ENCODE results near the gene MCRS1.

Gene MCRS1

DNA sequence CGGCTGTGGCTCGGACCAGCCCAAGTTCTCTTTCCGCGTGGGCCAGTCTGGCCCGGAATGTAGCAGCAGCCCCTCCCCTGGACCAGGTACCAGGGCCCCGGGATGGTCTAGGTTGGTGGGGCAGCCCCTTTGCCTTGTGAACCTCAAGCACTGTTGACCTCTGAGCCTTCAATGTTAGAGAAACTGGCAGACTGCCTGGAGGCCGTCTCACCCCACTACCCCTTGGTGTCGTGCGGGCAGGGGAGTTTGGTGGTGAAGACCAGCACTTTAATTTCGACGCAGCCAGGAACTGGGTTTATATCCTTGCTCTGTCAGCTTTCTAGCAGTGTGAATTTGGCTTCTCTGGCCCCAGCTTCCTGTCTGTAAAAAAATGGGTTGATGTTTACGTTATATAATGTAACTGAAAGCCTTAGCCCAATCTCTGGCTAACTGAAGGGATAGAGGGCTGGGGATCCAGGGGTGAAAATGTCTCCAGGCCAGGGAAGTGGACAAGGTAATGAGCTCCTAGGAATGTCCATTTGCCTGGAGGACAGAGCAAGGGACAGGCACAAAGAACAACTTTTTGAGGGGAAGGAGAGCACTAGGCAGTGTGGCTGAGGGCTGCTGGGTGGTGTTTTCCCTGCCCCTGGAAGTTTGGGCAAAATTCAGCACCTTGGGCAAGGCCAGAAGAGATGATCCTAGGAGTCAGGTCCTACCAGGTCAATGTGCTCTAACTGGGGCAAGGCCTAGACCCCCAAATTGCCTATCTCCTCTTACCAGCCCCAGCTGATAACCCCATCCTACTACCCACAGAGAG, 11.4 kb downstream of the MCRS1 start:
- no peak for DNase-seq (ENCODE audit: low read depth, low spot score)

GRCh38 chr12:49555631-49556390, 12.1 kb downstream of the MCRS1 start:
- no peak for DNase-seq (ENCODE audit: low read depth, low spot score)

DNA sequence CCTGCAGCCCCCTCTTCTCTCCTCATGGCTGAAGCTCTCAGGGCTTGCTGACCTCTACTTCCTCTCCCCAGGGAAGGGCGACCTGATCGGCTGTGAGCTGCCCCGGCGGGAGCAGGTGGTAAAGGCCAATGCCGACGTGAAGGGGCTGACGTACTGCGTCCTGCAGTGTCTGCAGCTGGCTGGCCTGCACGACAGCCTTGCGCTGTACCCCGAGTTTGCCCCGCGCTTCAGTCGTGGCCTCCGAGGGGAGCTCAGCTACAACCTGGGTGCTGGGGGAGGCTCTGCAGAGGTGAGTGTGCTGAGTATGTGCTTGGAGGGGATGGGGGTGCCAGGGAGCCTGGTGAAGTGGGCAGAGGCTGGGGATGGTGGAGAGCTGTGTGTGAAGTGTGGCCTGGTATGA, 13.7 kb downstream of the MCRS1 start:
- no peak for DNase-seq (ENCODE audit: low read depth, low spot score)

DNA sequence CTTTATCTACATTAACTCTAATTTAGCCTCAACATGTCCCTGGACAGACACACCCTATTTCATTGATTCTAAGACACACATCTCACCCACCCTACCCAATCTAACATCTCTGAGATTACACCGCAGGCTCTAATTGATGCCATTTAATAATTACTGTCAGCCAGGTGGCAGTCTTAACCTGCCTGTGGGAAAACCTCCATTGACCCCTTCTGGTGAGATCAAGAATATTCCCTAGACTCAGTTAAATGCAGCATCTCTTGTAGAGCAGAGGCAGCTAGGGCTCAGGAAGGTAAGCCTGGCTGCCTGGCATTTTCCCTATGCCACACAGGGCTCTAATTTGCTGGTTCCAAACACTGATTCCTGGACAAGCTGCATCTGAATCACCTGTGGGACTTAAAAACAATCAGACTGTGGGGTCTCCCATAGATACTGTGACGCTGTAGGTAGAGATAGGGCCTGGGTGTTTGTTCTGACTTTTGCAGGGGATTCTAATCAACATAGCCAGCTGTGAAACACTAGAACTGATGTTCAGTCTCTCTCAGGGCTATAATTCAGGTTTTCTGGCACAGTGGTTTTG, 14.3 kb downstream of the MCRS1 start:
- DNase-seq (ENCODE audit: low read depth, low spot score) = no peak

DNA sequence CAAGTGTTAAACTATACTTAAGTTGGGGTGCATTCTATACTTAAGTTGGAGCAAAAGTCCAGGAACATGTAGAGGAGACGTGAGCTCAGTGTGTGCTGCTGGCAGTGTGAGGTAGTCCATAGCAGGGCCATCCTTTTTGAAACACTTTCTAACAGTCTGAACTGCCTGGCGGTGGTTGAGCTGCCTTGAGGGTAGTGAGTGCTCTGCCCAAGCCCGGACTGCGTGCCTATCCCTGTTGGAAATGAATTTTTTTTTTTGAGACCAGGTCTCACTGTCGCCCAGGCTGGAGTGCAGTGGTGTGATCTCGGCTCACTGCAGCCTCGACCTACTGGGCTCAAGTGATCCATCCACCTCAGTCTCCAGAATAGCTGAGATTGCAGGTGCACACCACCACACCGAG, 15.0 kb downstream of the MCRS1 start:
- no peak for DNase-seq (ENCODE audit: low read depth, low spot score)

GRCh38 chr12:49552425-49552824, 15.5 kb downstream of the MCRS1 start:
- no peak for DNase-seq (ENCODE audit: low read depth, low spot score)

DNA sequence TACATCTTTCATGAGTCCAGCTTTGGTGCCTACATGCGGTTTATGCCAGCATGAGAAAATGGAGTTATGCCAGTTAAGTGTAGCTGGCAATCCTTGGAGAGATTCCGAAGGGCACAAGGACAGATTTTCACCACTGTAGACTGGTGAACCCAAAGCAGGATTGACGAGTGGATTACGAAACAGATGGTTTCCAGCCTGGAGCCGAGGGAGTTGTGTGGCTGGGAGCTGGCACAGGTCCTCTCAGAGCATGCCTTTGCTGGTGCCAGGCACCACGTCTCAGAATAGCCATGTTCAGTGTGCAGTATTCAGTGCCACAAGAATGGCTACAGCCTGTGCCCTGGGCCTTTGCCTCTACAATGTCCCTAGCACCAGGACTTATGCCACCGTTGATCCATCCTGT, 15.9 kb downstream of the MCRS1 start:
- DNase-seq (ENCODE audit: low read depth, low spot score) = no peak

- no peak for DNase-seq (ENCODE audit: low read depth, low spot score)
Measured at GRCh38 chr12:49550693-49551252, 17.2 kb downstream of the MCRS1 start.

- no peak for DNase-seq (ENCODE audit: low read depth, low spot score)
Measured at GRCh38 chr12:49549735-49550692, 17.9 kb downstream of the MCRS1 start.

GRCh38 chr12:49548822-49549648, 18.9 kb downstream of the MCRS1 start:
- no peak for DNase-seq (ENCODE audit: low read depth, low spot score)

- no peak for DNase-seq (ENCODE audit: low read depth, low spot score)
Measured at GRCh38 chr12:49548481-49548821, 19.5 kb downstream of the MCRS1 start.

- no peak for DNase-seq (ENCODE audit: low read depth, low spot score)
Measured at GRCh38 chr12:49547090-49547690, 20.8 kb downstream of the MCRS1 start.

- DNase-seq (ENCODE audit: low read depth, low spot score) = no peak
Measured at GRCh38 chr12:49546481-49546880, 21.5 kb downstream of the MCRS1 start.

DNA sequence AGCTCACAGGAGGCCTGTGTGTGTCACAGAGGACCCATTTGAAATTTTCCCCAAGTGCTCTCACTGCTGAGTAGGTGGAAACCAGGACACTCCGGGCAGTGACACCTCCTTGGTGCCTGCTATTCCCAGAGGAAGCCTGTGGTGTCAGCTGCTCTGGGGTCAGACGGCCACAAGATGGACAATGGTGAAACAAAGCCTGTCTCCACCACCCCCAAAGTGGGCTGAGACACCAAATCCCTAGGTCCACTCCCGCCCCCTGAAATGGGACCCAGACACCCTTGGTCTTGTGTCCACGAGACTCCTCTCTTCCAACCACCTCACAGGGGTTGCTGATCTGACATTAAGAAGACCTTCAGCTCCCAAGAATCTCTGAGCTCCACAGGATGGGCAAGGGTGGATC, 22.1 kb downstream of the MCRS1 start:
- DNase-seq (ENCODE audit: low read depth, low spot score) = no peak

DNA sequence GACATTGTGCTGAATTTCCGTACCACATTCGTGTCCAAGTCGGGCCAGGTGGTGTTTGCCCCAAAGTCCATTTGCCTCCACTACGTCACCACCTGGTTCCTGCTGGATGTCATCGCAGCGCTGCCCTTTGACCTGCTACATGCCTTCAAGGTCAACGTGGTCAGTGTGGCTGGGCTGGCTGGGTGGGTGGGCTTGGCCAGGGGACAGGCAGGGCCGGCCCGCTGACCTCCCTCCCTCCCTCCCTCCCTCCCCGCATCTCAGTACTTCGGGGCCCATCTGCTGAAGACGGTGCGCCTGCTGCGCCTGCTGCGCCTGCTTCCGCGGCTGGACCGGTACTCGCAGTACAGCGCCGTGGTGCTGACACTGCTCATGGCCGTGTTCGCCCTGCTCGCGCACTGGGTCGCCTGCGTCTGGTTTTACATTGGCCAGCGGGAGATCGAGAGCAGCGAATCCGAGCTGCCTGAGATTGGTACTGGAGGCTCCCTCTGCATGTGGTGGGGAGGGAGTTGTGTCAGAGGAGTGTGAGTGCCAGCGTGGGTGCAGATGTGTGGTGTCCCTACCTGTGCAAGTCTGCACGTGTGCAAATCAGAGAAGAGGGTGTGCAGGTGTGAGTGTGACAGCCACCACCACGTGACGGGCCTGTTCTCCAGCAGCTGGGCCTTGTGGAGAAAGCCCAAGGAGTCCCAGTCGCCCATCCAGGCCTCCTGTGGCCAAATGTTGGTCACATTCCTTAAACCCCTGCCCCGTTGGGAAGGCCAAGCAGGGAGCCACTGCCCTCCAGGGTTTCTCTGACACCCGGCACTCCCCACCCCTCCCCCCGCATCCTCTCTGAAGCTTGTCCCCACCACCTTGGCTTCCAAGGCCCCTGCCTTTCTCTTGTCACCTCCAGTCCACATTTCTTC, 23.8 kb downstream of the MCRS1 start:
- no peak for DNase-seq (ENCODE audit: low read depth, low spot score)

- DNase-seq (ENCODE audit: low read depth, low spot score) = no peak
Measured at GRCh38 chr12:49543221-49543913, 24.6 kb downstream of the MCRS1 start.

DNA sequence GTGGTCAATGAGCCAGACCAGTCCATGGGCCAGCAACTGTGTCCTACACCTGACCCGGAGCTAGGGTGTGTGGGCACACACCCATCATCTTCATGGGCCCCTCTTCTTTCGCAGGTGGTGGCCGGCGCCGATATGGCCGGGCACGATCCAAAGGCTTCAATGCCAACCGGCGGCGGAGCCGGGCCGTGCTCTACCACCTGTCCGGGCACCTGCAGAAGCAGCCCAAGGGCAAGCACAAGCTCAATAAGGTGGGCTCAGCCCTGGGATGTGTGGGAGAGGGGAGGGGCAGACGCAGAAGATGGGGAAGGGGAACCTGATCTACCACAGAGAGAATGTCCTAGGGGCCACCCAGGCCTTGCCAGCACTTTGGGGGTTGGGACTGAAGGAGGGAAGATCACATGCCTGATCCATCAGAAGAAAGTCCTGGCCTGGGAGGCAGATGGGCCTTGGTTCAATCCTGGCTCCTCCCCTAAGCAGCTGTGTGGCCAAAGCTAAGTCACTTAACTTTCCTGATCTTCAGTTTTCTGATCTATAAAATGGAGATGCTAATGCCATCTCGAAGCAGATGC, 25.3 kb downstream of the MCRS1 start:
- no peak for DNase-seq (ENCODE audit: low read depth, low spot score)

DNA sequence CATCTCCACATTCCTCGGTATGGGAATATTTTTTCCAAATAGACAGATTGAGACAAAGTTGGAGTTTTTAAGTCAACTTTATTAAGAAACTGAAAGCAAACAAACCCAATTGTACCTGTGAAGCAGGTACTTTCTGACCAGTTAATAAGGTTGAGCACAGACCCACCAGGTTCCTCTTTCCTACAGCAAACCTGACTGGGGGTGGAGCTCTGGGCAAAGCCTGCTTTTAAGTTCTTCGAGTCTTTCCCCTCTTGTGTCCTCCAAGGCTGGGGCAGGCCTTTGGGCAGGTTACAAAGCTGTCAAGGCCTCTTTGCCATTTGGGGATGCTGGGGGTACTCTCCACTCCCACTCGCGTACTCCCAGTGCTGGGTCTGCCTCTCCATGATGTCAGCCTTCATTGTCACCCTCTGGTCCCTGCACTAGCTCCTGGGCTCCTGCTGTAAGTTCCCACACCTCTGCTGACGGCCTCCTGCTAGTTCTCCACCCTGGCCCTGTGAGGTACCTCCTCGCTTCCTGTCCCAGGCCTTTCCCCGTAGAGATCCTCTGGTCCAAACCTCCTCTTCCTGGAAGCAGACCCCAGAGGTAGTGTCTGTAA, 25.9 kb downstream of the MCRS1 start:
- DNase-seq (ENCODE audit: low read depth, low spot score) = no peak
